Activated CD4-positive, alpha-beta T cell treated with anti-CD3 and anti-CD28 coated beads, Interleukin-10, Interleukin-2, amounts not matched to agents 100 ng/mL and 50 ng/mL, durations not matched to agents 16 hours and 8 hours (primary cell): ENCODE measurements around the gene ALMS1.
"Not testable (repeated sequence)": the region's sequence is repeated elsewhere in the genome, so short reads cannot be mapped to it uniquely, and the experiment has no call there.

Source experiments
- DNase-seq: peaks from one replicate; pipeline ENCODE4 v3.0.0-alpha.2; 2020

ALMS1 gene

GRCh38 chr2:73385504-73386341, at the start of gene ALMS1:
Gene ALMS1 (plus strand): TSS chr2:73385836. CDS start chr2:73385869, 33 bp downstream.
- peak; percentile 94 for DNase-seq

- DNase-seq, result no peak
Measured at GRCh38 chr2:73337828-73338227, 47.8 kb upstream of the ALMS1 start.

- no peak for DNase-seq
Measured at GRCh38 chr2:73339201-73339600, 46.4 kb upstream of the ALMS1 start.

- no peak for DNase-seq
Measured at GRCh38 chr2:73341039-73341438, 44.6 kb upstream of the ALMS1 start.

GRCh38 chr2:73343992-73344391, 41.6 kb upstream of the ALMS1 start:
- DNase-seq, result no peak

- DNase-seq, result not testable (repeated sequence)
Measured at GRCh38 chr2:73344747-73345146, 40.9 kb upstream of the ALMS1 start.

GRCh38 chr2:73350035-73350691, 35.5 kb upstream of the ALMS1 start:
- no peak for DNase-seq

GRCh38 chr2:73356097-73356496, 29.5 kb upstream of the ALMS1 start:
- DNase-seq, result no peak

- no peak for DNase-seq
Measured at GRCh38 chr2:73359915-73360697, 25.5 kb upstream of the ALMS1 start.

- no peak for DNase-seq
Measured at GRCh38 chr2:73366060-73366459, 19.6 kb upstream of the ALMS1 start.

GRCh38 chr2:73368781-73369180, 16.9 kb upstream of the ALMS1 start:
- DNase-seq, result no peak

- DNase-seq, result no peak
Measured at GRCh38 chr2:73370348-73370747, 15.3 kb upstream of the ALMS1 start.

- no peak for DNase-seq
Measured at GRCh38 chr2:73373344-73373743, 12.3 kb upstream of the ALMS1 start.

- no peak for DNase-seq
Measured at GRCh38 chr2:73374269-73374668, 11.4 kb upstream of the ALMS1 start.

- no peak for DNase-seq
Measured at GRCh38 chr2:73376681-73377080, 9.0 kb upstream of the ALMS1 start.

GRCh38 chr2:73383036-73383435, 2.6 kb upstream of the ALMS1 start:
- no peak for DNase-seq

- no peak for DNase-seq
Measured at GRCh38 chr2:73385123-73385503, 523 bp upstream of the ALMS1 start.

GRCh38 chr2:73386342-73386868, 769 bp downstream of the ALMS1 start:
- no peak for DNase-seq

- DNase-seq, result no peak
Measured at GRCh38 chr2:73386894-73387636, 1.4 kb downstream of the ALMS1 start.

GRCh38 chr2:73402386-73403103, 16.9 kb downstream of the ALMS1 start:
- no peak for DNase-seq

GRCh38 chr2:73403237-73403636, 17.6 kb downstream of the ALMS1 start:
- DNase-seq, result no peak

- no peak for DNase-seq
Measured at GRCh38 chr2:73404409-73404808, 18.8 kb downstream of the ALMS1 start.
